ENCODE results near the gene TEKTIP1.

TEKTIP1 gene

GRCh38 chr19:3585301-3586126 is 46.5 kb downstream of the TEKTIP1 start, which contains the start of gene GIPC3:
Gene GIPC3 (plus strand): TSS chr19:3585478. CDS start chr19:3585598, 120 bp downstream.
- no peak for DNase-seq (ENCODE audit: low spot score)

- no peak for DNase-seq (ENCODE audit: low spot score)
Observed at GRCh38 chr19:3586127-3586626, 47.2 kb downstream of the TEKTIP1 start.

GRCh38 chr19:3586707-3587346 is 47.9 kb downstream of the TEKTIP1 start:
- no peak for DNase-seq (ENCODE audit: low spot score)

GRCh38 chr19:3589439-3589838 is 50.5 kb downstream of the TEKTIP1 start:
- no peak for DNase-seq (ENCODE audit: low spot score)

- DNase-seq (ENCODE audit: low spot score), result no peak
Observed at GRCh38 chr19:3589949-3590348, 51.0 kb downstream of the TEKTIP1 start.

- no peak for DNase-seq (ENCODE audit: low spot score)
Observed at GRCh38 chr19:3590991-3591659, 52.2 kb downstream of the TEKTIP1 start.

- DNase-seq (ENCODE audit: low spot score), result no peak
Observed at GRCh38 chr19:3591876-3592613, 53.1 kb downstream of the TEKTIP1 start.

- no peak for DNase-seq (ENCODE audit: low spot score)
Observed at GRCh38 chr19:3593156-3593555, 54.2 kb downstream of the TEKTIP1 start.

All from kidney capillary endothelial cell (primary cell).